WTC11 (cell line): ENCODE results near the gene CENPF. TPM values are rescaled to one million over a fixed set of nuclear protein-coding genes. Genes with fewer than 3 reads are reported as not detected.

ENCODE experiments used
- ATAC-seq: fragments of 200-7000 bp; cut with Tn5 transposase; 2 replicates; pipeline ENCODE4 v1.10.0; 2021; ENCODE audit warnings: mild to moderate bottlenecking, moderate library complexity
- CTCF ChIA-PET: fragments of 300-600 bp; sonication (Branson Sonifier 250); formaldehyde crosslinking; loops from one replicate; lab custom pipeline; 2021; ENCODE audit warnings: antibody characterized with exemption; lab: Charles Lee
- POLR2A ChIA-PET: fragments of 350-600 bp; sonication (Branson Sonifier 250); formaldehyde crosslinking; loops from one replicate; lab custom pipeline; 2021; ENCODE audit warnings: antibody characterized with exemption; lab: Charles Lee
- DNase-seq: peaks from one replicate; pipeline ENCODE4 v3.0.0; 2021; ENCODE audit warnings: low spot score
- H3K27ac Mint-ChIP-seq: 2 replicates; pipeline ENCODE4 v1.8.0; 2021; ENCODE audit warnings: mixed read lengths
- H3K27me3 Mint-ChIP-seq: 2 replicates; pipeline ENCODE4 v1.8.0; 2021; ENCODE audit warnings: low read depth, mild to moderate bottlenecking, moderate library complexity, mixed read lengths
- H3K36me3 Mint-ChIP-seq: 2 replicates; pipeline ENCODE4 v1.8.0; 2021; ENCODE audit warnings: mixed read lengths
- H3K4me1 Mint-ChIP-seq: 2 replicates; pipeline ENCODE4 v1.8.0; 2022; ENCODE audit warnings: mixed read lengths
- H3K4me3 Mint-ChIP-seq: 2 replicates; pipeline ENCODE4 v1.8.0; 2021; ENCODE audit warnings: mild to moderate bottlenecking, moderate library complexity, mixed read lengths
- H3K9me3 Mint-ChIP-seq: 2 replicates; pipeline ENCODE4 v1.8.0; 2021; ENCODE audit warnings: mixed read lengths
- ATF3 ChIP-seq: sonication (generic); formaldehyde crosslinking; conservative IDR thresholded peaks from 2 replicates; pipeline ENCODE4 v1.8.1; 2022; ENCODE audit warnings: mild to moderate bottlenecking, missing genetic modification reagents
- E2F1 ChIP-seq: sonication (generic); formaldehyde crosslinking; IDR thresholded peaks from 2 replicates; pipeline ENCODE4 v1.8.0; 2022; ENCODE audit warnings: mild to moderate bottlenecking, missing genetic modification reagents
- ELF4 ChIP-seq: sonication (generic); formaldehyde crosslinking; IDR thresholded peaks from 2 replicates; pipeline ENCODE4 v1.8.1; 2022; ENCODE audit warnings: low read depth, mild to moderate bottlenecking, moderate library complexity, missing genetic modification reagents
- FOXJ3 ChIP-seq: sonication (generic); formaldehyde crosslinking; IDR thresholded peaks from 2 replicates; pipeline ENCODE4 v1.9.0; 2021; ENCODE audit warnings: missing genetic modification reagents, mild to moderate bottlenecking, borderline replicate concordance
- FOXK1 ChIP-seq: sonication (generic); formaldehyde crosslinking; IDR thresholded peaks from 2 replicates; pipeline ENCODE4 v1.8.0; 2022; ENCODE audit warnings: mild to moderate bottlenecking, moderate library complexity, missing genetic modification reagents
- GTF2I ChIP-seq: fragments of 250-450 bp; sonication (Bioruptor Pico); conservative IDR thresholded peaks from 2 replicates; pipeline ENCODE4 v1.4.0; 2021; ENCODE audit warnings: mild to moderate bottlenecking
- IRF1 ChIP-seq: sonication (generic); formaldehyde crosslinking; IDR thresholded peaks from 2 replicates; pipeline ENCODE4 v1.8.0; 2023; ENCODE audit warnings: missing genetic modification reagents
- NR2C2 ChIP-seq: sonication (generic); formaldehyde crosslinking; IDR thresholded peaks from 2 replicates; pipeline ENCODE4 v1.8.0; 2022; ENCODE audit warnings: mild to moderate bottlenecking, missing genetic modification reagents
- SP1 ChIP-seq: sonication (generic); formaldehyde crosslinking; conservative IDR thresholded peaks from 2 replicates; pipeline ENCODE4 v1.8.1; 2022; ENCODE audit warnings: missing genetic modification reagents
- STAT6 ChIP-seq: sonication (generic); formaldehyde crosslinking; conservative IDR thresholded peaks from 2 replicates; pipeline ENCODE4 v1.8.1; 2023; ENCODE audit warnings: mild to moderate bottlenecking, low read depth, missing genetic modification reagents, moderate library complexity
- TCF7 ChIP-seq: sonication (generic); formaldehyde crosslinking; IDR thresholded peaks from 2 replicates; pipeline ENCODE4 v1.8.0; 2022; ENCODE audit warnings: mild to moderate bottlenecking, low read depth, missing genetic modification reagents, moderate library complexity
- TP53 ChIP-seq: sonication (generic); formaldehyde crosslinking; IDR thresholded peaks from 2 replicates; pipeline ENCODE4 v1.8.1; 2023; ENCODE audit warnings: mild to moderate bottlenecking, missing genetic modification reagents
- ZBTB43 ChIP-seq: sonication (generic); formaldehyde crosslinking; IDR thresholded peaks from 2 replicates; pipeline ENCODE4 v1.8.1; 2023; ENCODE audit warnings: mild to moderate bottlenecking, missing genetic modification reagents
- ZMAT4 ChIP-seq: fragments of 250-450 bp; sonication (Bioruptor Pico); IDR thresholded peaks from 2 replicates; pipeline ENCODE4 v1.9.0; 2021; ENCODE audit warnings: mild to moderate bottlenecking
- ZNF263 ChIP-seq: sonication (generic); formaldehyde crosslinking; IDR thresholded peaks from 2 replicates; pipeline ENCODE4 v1.8.1; 2022; ENCODE audit warnings: low read depth, mild to moderate bottlenecking, moderate library complexity, missing genetic modification reagents
- ZNF416 ChIP-seq: fragments of 250-450 bp; sonication (Bioruptor Pico); IDR thresholded peaks from 2 replicates; pipeline ENCODE4 v1.9.0; 2021; ENCODE audit warnings: mild to moderate bottlenecking, inconsistent platforms
- ZNF423 ChIP-seq: fragments of 250-450 bp; sonication (Bioruptor Pico); IDR thresholded peaks from 2 replicates; pipeline ENCODE4 v2.1.2; 2022; ENCODE audit warnings: mild to moderate bottlenecking, moderate library complexity
- ZNF425 ChIP-seq: fragments of 250-450 bp; sonication (Bioruptor Pico); conservative IDR thresholded peaks from 2 replicates; pipeline ENCODE4 v1.9.0; 2021; ENCODE audit warnings: mild to moderate bottlenecking
- total RNA-seq: library from RNA; stranded (reverse); gene quantifications from 3 replicates; pipeline ENCODE4 v1.2.3, GENCODE V29; 2021

Gene CENPF
- total RNA-seq, 1 experiment from 2014 or later = 166 TPM

GRCh38 chr1:214617246-214617645, 14.3 kb downstream of the CENPF start:
- no peak for ATAC-seq
- Mint-ChIP-seq H3K27me3 (no peaks in the 10 kb centered on the region), H3K4me1 (peaks cover 5% of the 10 kb centered on the region), H3K36me3 (peaks cover 78% of the 10 kb centered on the region), H3K4me3 (no peak overlapping the region), H3K27ac (no peak overlapping the region), H3K9me3 (no peaks in the 10 kb centered on the region)
- no peak for DNase-seq
- TF ChIP-seq TP53 (CRISPR knock-in tag) (no peak), ZNF416 (CRISPR knock-in tag) (no peak), ZNF425 (CRISPR knock-in tag) (no peak), GTF2I (CRISPR knock-in tag) (no peak), ELF4 (no peak), ZBTB43 (no peak), FOXJ3 (CRISPR knock-in tag) (no peak), ZNF263 (CRISPR knock-in tag) (no peak), IRF1 (CRISPR knock-in tag) (no peak), STAT6 (no peak), E2F1 (CRISPR knock-in tag) (no peak), ZMAT4 (CRISPR knock-in tag) (no peak), ATF3 (CRISPR knock-in tag) (no peak), SP1 (CRISPR knock-in tag) (no peak), NR2C2 (no peak), TCF7 (no peak), FOXK1 (CRISPR knock-in tag) (no peak)
- CTCF ChIA-PET = no interaction called here
- POLR2A ChIA-PET = no interaction called here

- Mint-ChIP-seq H3K9me3 (no peaks in the 10 kb centered on the region), H3K4me1 (peaks cover 5% of the 10 kb centered on the region), H3K4me3 (no peak overlapping the region), H3K36me3 (peaks cover 79% of the 10 kb centered on the region), H3K27ac (no peak overlapping the region), H3K27me3 (no peaks in the 10 kb centered on the region)
- DNase-seq = no peak
- no peak for ATAC-seq
- ChIA-PET POLR2A (no interaction called here), CTCF (no interaction called here)
- no peak for TF ChIP-seq ZNF423 (CRISPR knock-in tag)
Measured at GRCh38 chr1:214617843-214618242, 14.8 kb downstream of the CENPF start.
